Aorta (tissue), 5 donors: Measurements from ENCODE around the gene CFAP90. TPM values are rescaled to one million over a fixed set of nuclear protein-coding genes. Genes with fewer than 3 reads are reported as not detected.

Source experiments
- ATAC-seq: fragments of 200-7000 bp; cut with Tn5 transposase; one replicate; pipeline ENCODE4 v1.9.1; 2022; ENCODE audit warnings: moderate library complexity; ENCODE audit not compliant: low FRiP score
- DNase-seq, 2 donors: peaks; one replicate each; pipeline ENCODE4 v3.0.0-alpha.2; 2020
- H3K27ac ChIP-seq, 2 donors: one replicate each; pipeline ENCODE4 v1.5.1; 2013; ENCODE audit warnings: low read length in 2 of 2, mild to moderate bottlenecking in 2 of 2, moderate library complexity in 2 of 2, control low read depth in 1 of 2, inconsistent platforms in 1 of 2, low read depth in 1 of 2
- H3K27me3 ChIP-seq, 2 donors: one replicate each; pipeline ENCODE4 v1.6.1; 2013; ENCODE audit warnings: control low read depth in 1 of 2, low read length in 1 of 2, mild to moderate bottlenecking in 1 of 2, moderate library complexity in 1 of 2; ENCODE audit not compliant: insufficient read depth in 2 of 2, control insufficient read depth in 1 of 2
- H3K36me3 ChIP-seq, 2 donors: one replicate each; pipeline ENCODE4 v1.6.1; 2013; ENCODE audit warnings: control low read depth in 1 of 2, low read length in 1 of 2, mild to moderate bottlenecking in 1 of 2; ENCODE audit not compliant: insufficient read depth in 2 of 2, control insufficient read depth in 1 of 2
- H3K4me1 ChIP-seq, 2 donors: one replicate each; pipeline ENCODE4 v1.6.1; 2013; ENCODE audit warnings: low read length in 2 of 2, control low read depth in 1 of 2, mild to moderate bottlenecking in 1 of 2, moderate library complexity in 1 of 2; ENCODE audit not compliant: insufficient read depth in 2 of 2, control insufficient read depth in 1 of 2
- H3K4me3 ChIP-seq, 2 donors: one replicate each; pipeline ENCODE4 v1.5.1; 2013; ENCODE audit warnings: low read length in 2 of 2, control low read depth in 1 of 2, mild to moderate bottlenecking in 1 of 2
- H3K9me3 ChIP-seq: one replicate; pipeline ENCODE4 v1.6.1; 2013; ENCODE audit warnings: mild to moderate bottlenecking, low read length; ENCODE audit not compliant: control insufficient read depth
- WGBS, 2 donors: extraction: QIAGEN DNeasy Blood & Tissue Kit; methylation state at CpG; one replicate each; pipeline ENCODE4 v1.1.7; 2013; 5-methylcytosine and 5-hydroxymethylcytosine counted together
- intact Hi-C, 2 donors: fragments of 100-400 bp; cut with DNase I; formaldehyde crosslinking; loops; one replicate each; pipeline versions ENCODE4 v1.14.2 to v1.15.0; 2022
- polyA plus RNA-seq, 2 donors: library from polyadenylated mRNA; stranded (reverse); fragments of 200-250 nt; gene quantifications; one replicate each; pipeline ENCODE4 v1.2.3, GENCODE V29; 2013
- total RNA-seq, 2 donors: library from RNA; stranded (reverse); fragmentation: NEBNext Ultra II Directional; extraction: Animal tissue kit (Norgen Biotek cat#: 25700); gene quantifications; one replicate each; pipeline ENCODE4 v1.2.1, GENCODE V29; 2021
- donor health status: healthy with polysubstance abuse.
- donor health status: Bipolar disorder and iron deficiency.
- donor health status: DM: no; HTN: no; CAD: no.
- donor health status: DM: no; HTN: no; CAD: no.
- donor health status: DM: yes; HTN: yes; CAD: no.

The CFAP90 gene
- total and polyA plus RNA-seq, 4 donors: 0.18 to 0.50 (median 0.39) TPM; not detected in 1

DNA sequence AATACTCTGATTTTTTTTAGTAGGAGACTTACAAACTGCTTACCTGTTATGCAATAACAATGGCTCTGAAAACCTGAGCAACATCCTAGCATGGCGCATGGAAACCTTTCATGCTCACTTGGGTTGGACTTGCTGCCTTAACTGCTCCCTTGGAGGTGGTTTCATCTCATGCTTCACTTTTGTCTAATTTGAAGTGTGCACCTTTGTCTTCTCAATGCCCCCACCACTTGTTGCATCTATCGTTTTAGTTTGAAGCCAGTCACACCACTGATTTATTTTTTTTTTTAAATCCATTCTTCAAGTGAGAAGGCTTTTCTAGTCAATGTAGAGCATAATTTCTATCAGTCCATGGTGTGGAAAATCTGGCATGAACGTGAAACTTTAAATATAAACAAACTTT, 63.2 kb downstream of the CFAP90 start:
- intact Hi-C loops: no loop called here
- DNase-seq: no peak
- Histone ChIP-seq H3K36me3 (no peaks in the 10 kb centered on the region), H3K27ac (no peak overlapping the region), H3K27me3 (no peaks in the 10 kb centered on the region), H3K9me3 (no peaks in the 10 kb centered on the region), H3K4me3 (no peak overlapping the region), H3K4me1 (no peaks in the 10 kb centered on the region)
- WGBS, 2 donors: 72 to 79% methylated on average over 3 of the region's 3 CpGs
- no peak for ATAC-seq

DNA sequence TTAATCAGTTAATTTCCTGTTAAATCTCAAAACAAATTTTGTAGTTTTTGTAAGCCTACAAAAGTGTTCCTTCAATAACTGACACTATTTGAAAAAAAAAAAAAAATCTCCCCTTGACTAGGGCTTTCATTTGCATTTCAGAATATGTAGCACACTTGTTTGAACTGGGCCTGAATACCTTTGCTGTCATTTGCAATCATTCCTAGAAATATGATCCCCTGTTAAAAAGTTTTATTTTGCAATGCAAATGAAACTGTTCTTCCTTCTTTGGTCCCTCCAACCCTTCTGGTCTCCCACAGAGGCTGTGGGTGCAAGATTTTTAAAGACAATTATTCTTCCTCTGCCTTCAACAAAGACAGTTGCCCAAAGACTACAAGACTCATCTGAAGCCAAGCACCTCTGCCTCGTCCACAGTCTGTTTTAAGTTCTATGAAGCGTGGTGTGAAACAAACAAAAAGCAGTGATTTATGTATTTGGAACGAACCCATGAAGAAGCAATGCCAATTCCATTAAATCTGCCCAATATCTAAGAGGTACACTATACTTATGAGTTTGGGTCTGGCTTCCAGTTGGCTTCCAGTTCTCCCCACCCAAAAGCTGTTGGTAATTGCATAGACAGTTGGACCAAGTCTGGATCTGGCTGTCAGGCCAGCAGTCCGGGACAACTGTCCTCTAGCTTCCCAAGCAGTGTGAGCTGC, 66.1 kb downstream of the CFAP90 start:
- WGBS, 2 donors: 53 to 68% methylated on average over 4 of the region's 4 CpGs
- no peak for ATAC-seq

DNA sequence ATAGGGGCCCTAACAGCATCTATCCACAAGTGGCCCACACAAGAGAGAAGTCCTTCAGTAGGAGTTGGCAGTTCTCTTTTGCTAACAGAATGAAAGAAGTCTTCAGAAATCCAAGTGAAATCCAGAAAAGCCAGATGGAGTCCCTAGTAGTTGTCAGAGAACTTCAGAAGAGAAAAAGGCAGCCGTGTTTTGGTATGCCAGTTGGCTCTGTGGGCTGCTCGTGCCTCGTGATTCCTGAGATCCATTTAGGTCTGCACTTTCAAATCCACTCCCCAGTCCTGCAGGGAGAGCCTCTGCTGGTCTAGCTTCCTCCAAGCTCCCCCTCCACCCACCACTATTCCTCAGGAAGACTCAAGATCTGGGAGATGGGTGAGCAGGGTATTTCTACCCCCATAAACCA, 69.0 kb downstream of the CFAP90 start:
- DNase-seq (no peak), ATAC-seq (no peak)
- Histone ChIP-seq H3K36me3 (peaks cover 2% of the 10 kb centered on the region in 2 donors), H3K4me1 (peaks cover 0 to 1% of the 10 kb centered on the region in 2 donors), H3K27ac (no peak overlapping the region), H3K4me3 (no peak overlapping the region), H3K27me3 (no peaks in the 10 kb centered on the region), H3K9me3 (no peaks in the 10 kb centered on the region)
- WGBS, 2 donors: 35% methylated on average over 3 of the region's 3 CpGs
- intact Hi-C loops: no loop called here

More for the DNA sequence above, 66.1 kb downstream of the CFAP90 start:
- H3K27ac ChIP-seq: no peak overlapping the region
- H3K4me3 ChIP-seq: no peak overlapping the region
- DNase-seq: no peak
- no peaks in the 10 kb centered on the region for H3K9me3 ChIP-seq
- H3K36me3 ChIP-seq: peaks cover 0 to 2% of the 10 kb centered on the region in 2 donors
- intact Hi-C loops: no loop called here
- no peaks in the 10 kb centered on the region for H3K4me1 ChIP-seq
- no peaks in the 10 kb centered on the region for H3K27me3 ChIP-seq

Other genes with a start within 250 kb of the CFAP90 start
- gene FASTKD3, start 17.9 kb upstream of the CFAP90 start, total RNA-seq: 1 to 10 TPM; 6.1 to 9.5 TPM
- gene FASTKD3, start 17.9 kb upstream of the CFAP90 start, polyA plus RNA-seq: 10 to 100 TPM; 11.8 to 17.9 TPM
- 10 to 100 TPM; 38.9 to 45.5 TPM for gene MTRR, start 18.0 kb upstream of the CFAP90 start, total RNA-seq
- 10 to 100 TPM; 16.2 to 19.9 TPM for gene MTRR, start 18.0 kb upstream of the CFAP90 start, polyA plus RNA-seq